ENCODE measurements around the gene GPRIN3.

DNA sequence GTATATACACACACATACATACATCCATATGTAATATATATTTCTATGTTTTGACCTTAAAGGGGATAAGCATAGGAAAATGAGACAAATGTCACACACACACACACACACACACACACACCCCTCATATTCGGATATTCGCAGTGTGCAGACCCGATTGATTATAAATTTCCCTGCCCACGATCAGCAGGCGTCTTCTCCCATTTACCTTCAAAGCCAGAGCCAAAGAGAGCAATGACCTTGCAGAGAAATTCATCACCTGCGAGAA lies 488 bp downstream of the GPRIN3 start:
- TF ChIP-seq POLR2A (IDR thresholded peaks at IDR 0.05): no peak
- TF ChIP-seq, protein P1, sequence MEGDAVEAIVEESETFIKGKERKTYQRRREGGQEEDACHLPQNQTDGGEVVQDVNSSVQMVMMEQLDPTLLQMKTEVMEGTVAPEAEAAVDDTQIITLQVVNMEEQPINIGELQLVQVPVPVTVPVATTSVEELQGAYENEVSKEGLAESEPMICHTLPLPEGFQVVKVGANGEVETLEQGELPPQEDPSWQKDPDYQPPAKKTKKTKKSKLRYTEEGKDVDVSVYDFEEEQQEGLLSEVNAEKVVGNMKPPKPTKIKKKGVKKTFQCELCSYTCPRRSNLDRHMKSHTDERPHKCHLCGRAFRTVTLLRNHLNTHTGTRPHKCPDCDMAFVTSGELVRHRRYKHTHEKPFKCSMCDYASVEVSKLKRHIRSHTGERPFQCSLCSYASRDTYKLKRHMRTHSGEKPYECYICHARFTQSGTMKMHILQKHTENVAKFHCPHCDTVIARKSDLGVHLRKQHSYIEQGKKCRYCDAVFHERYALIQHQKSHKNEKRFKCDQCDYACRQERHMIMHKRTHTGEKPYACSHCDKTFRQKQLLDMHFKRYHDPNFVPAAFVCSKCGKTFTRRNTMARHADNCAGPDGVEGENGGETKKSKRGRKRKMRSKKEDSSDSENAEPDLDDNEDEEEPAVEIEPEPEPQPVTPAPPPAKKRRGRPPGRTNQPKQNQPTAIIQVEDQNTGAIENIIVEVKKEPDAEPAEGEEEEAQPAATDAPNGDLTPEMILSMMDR (IDR thresholded peaks at IDR 0.05): no peak
- TF ChIP-seq POLR2AphosphoS5 (IDR thresholded peaks at IDR 0.05): no peak

Data from stomach (tissue), 4 donors.